HG02885 (cell line): ENCODE measurements around the gene SMCR8.
"Not testable (repeated sequence)": the region's sequence is repeated elsewhere in the genome, so short reads cannot be mapped to it uniquely, and the experiment has no call there.

Experiments used
- ATAC-seq: cut with Tn5 transposase; IDR thresholded peaks from one replicate; pipeline ENCODE4 v1.9.1; 2021; ENCODE audit warnings: mild to moderate bottlenecking; ENCODE audit not compliant: unreplicated experiment, poor library complexity

Gene SMCR8

DNA sequence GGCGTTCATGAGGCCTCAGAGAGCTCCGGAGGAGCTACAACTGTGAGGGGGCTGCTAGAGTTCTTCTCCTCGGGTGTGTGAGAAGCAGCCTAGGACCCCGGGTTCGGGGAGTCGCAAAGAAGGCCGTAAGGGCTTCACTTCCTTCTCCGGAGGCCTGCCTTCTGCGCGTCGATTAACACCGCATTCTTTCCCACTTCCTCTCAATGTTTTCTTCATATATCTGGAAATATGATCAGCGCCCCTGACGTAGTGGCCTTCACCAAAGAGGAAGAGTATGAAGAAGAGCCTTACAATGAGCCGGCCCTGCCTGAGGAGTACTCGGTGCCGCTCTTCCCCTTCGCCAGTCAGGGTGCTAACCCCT is 449 bp downstream of the SMCR8 start:
- peak; percentile 13 for ATAC-seq

GRCh38 chr17:18315961-18316360 is 868 bp downstream of the SMCR8 start:
- no peak for ATAC-seq

- no peak for ATAC-seq
Measured at GRCh38 chr17:18318117-18318516, 3.0 kb downstream of the SMCR8 start.

GRCh38 chr17:18318771-18319450 is 3.8 kb downstream of the SMCR8 start:
- no peak for ATAC-seq

DNA sequence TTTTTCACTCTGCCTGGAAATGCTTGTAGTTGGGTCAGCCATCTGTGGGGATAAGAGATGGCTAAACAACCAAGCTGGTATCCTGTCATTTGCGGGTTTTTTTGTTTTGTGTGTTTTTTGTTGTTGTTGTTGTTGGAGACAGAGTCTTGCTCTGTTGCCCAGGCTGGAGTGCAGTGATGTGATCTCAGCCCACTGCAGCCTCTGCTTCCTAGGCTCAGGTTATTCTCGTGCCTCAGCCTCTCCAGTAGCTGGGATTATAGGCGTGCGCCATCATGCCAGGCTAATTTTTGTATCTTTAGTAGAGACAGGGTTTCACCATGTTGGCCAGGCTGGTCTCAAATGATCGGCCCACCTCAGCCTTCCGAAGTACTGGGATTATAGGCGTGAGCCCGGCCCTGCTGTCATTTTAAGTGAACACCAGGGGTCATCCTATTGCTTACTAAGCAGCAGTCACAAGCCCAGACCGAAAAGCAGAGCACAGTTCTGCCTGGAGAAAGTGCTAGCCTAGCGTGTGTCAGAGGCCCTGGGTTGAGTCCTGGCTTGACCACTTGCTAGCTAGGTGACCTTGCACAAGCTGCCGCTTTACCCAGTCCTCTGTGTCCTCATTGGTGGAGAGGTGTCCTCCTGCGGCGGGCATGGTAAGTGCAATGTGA is 4.6 kb downstream of the SMCR8 start:
- no peak for ATAC-seq

- ATAC-seq = no peak
Measured at GRCh38 chr17:18320301-18320700, 5.2 kb downstream of the SMCR8 start.

DNA sequence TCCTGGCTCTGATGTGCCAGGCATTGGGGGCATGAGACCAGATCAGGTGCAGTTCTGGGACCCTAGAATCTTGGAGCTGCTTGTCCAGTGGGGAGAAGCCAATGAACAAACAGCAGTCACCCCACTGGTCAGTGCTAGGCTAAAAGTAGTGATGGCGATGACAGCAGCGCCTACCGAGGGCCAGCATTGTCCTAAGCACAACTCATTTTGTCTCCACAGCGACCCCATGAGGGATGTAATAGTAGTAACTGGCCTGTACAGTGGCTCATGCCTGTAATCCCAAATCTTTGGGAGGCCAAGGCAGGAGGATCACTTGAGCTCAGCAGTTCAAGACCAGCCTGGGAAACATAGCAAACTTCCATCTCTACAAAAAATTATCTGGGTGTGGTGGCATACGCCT is 6.2 kb downstream of the SMCR8 start:
- no peak for ATAC-seq

- no peak for ATAC-seq
Measured at GRCh38 chr17:18322522-18322921, 7.4 kb downstream of the SMCR8 start.

- no peak for ATAC-seq
Measured at GRCh38 chr17:18323007-18323406, 7.9 kb downstream of the SMCR8 start.

GRCh38 chr17:18323507-18324139 is 8.5 kb downstream of the SMCR8 start:
- no peak for ATAC-seq

DNA sequence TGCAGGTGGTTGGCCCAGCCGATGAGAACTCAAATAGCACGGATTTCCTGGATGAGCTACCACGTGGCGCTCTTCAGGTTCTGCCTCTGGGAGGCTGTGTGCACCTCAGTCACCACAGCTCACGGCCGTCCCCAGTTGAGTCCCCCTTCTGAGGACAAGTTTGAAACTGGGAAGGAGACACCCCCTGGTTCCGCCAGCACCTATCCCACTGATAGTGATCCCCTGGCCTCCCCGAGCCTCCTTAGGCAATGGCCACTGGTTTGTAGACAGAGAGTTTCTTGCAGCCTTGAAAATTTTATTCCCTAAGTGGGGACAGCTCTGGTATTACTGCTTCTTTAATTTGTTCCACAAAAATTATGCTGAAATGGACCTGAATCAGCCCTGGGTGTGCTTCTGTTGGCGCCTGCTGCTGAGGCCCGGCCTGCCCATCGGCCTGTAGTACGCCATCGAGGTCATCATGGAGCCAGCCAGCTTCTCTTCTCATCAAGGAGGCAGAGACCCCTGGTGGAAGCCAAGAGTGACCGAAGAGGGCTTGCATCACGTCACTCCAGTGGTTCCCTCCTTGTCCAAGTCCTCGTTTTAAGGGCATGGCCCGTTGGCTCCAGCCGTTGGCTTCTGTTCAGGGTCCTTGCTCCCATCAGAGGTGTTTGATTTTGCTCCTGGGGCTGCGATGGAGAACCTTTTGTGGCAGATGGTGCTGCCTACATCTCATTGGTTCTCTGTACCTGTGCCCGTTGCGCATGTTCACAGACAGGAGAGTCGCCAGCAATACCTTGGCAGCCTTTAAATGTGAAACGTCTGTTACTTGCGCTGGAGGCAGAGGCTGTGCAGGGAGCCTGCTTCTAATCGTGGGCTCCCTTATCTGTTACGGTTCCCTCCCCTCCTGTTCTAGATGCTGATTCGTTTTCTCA is 9.3 kb downstream of the SMCR8 start:
- no peak for ATAC-seq

GRCh38 chr17:18326039-18326438 is 10.9 kb downstream of the SMCR8 start:
- no peak for ATAC-seq

GRCh38 chr17:18326572-18326971 is 11.5 kb downstream of the SMCR8 start:
- no peak for ATAC-seq

GRCh38 chr17:18327093-18327492 is 12.0 kb downstream of the SMCR8 start:
- ATAC-seq = no peak

DNA sequence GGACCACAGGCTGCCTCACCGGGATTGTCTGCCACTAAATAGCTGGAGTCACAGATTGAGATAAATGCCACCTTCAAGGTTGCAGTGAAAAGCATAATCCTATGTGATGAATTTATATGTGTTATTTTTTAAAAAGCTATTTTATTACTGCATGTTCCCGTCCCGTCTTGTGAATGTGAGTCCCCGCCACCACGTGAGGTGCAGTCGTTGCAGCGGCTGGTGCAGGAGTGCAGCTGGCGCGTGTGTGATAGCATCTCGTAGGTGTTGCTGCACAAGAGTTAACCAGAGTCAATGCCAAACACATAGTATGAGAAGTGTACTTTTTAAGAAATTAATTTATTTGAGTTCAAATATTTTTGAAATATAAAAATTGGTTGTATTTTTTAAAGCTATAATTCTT is 12.5 kb downstream of the SMCR8 start:
- ATAC-seq = no peak

- no peak for ATAC-seq
Measured at GRCh38 chr17:18328643-18329204, 13.6 kb downstream of the SMCR8 start.

- ATAC-seq = no peak
Measured at GRCh38 chr17:18331879-18332278, 16.8 kb downstream of the SMCR8 start.

DNA sequence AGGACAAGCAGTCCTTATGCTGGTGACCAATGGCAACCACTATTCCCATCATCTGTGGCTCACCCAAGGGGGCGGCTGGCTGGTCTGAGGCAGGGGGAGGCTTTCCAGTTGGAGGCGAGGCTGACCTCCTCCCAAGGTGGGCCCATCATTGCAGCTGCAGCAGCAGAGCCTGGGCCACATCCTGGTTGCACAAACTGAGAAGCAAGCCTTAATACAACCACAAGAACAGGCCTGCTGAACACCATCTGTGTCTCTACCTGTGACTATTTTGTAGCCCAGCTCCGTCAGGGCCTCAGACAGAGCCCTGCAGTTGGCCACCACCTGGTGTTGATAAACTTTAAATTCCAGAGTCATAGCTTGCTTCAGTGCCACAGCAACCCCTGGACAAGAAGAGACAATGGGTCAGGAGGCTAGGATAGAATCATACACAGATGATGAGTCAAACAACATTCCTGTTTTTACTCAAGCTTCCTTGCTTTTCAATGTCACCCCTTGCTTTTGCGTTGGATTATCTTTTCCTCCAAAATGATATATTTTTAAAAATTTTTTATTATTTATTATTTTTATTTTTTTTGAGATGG is 17.9 kb downstream of the SMCR8 start:
- ATAC-seq = no peak

DNA sequence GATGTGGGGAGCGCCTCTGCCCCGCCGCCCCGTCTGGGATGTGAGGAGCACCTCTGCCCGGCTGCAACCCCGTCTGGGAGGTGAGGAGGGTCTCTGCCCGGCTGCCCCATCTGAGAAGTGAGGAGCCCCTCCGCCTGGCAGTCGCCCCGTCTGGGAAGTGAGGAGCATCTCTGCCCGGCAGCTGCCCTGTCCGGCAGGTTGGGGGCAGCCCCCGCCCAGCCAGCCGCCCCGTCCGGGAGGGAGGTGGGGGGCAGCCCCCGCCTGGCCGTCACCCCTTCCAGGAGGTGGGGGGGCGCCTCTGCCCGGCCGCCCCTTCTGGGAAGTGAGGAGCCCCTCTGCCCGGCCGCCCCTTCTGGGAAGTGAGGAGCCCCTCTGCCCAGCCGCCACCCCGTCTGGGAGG is 23.1 kb downstream of the SMCR8 start:
- ATAC-seq = not testable (repeated sequence)

- ATAC-seq = no peak
Measured at GRCh38 chr17:18339933-18340332, 24.8 kb downstream of the SMCR8 start.
